Transverse colon (tissue), 4 donors: ENCODE measurements around the gene IL1RAPL1.

Experiments
- CTCF ChIP-seq, 5 experiments: fragments of 200-600 bp in 3 of 5; fragments of 450-650 bp in 2 of 5; sonication (generic) in 3 of 5; IDR thresholded peaks; 1 replicate in 2 of 5; 2 replicates in 3 of 5; pipeline ENCODE4 v1.5.1; 2016 to 2017; ENCODE audit warnings: antibody characterized with exemption in 5 of 5, inconsistent platforms in 3 of 5, mild to moderate bottlenecking in 2 of 5, moderate library complexity in 1 of 5
- EP300 ChIP-seq: sonication (generic); formaldehyde crosslinking; IDR thresholded peaks from one replicate; pipeline ENCODE4 v1.6.1; 2017; ENCODE audit warnings: antibody characterized with exemption, low read depth
- POLR2A ChIP-seq: fragments of 450-650 bp; IDR thresholded peaks from one replicate; pipeline ENCODE4 v1.6.1; 2016; ENCODE audit warnings: antibody characterized with exemption, mild to moderate bottlenecking, moderate library complexity
- POLR2AphosphoS5 ChIP-seq, 3 donors: sonication (generic); formaldehyde crosslinking; IDR thresholded peaks; one replicate each; pipeline ENCODE4 v1.6.1; 2016; ENCODE audit warnings: antibody characterized with exemption in 3 of 3

- TF ChIP-seq CTCF (IDR thresholded peaks at IDR 0.05) (no peak), POLR2A (no peak), EP300 (no peak), POLR2AphosphoS5 (IDR thresholded peaks at IDR 0.05) (no peak)
Observed at GRCh38 chrX:29691044-29691443, 1103.8 kb downstream of the IL1RAPL1 start.
